GM12878 (cell line): ENCODE data around the gene CAPN2. TPM values are rescaled to one million over a fixed set of nuclear protein-coding genes. Genes with fewer than 3 reads are reported as not detected.
"Not testable (repeated sequence)": the region's sequence is repeated elsewhere in the genome, so short reads cannot be mapped to it uniquely, and the experiment has no call there.

Experiments
- ATAC-seq: fragments of 200-7000 bp; cut with Tn5 transposase; 3 replicates; pipeline ENCODE4 v1.9.1; 2020; ENCODE audit warnings: mild to moderate bottlenecking, moderate library complexity
- BruUV-seq: library from RNA; stranded (reverse); fragments of 400-500 nt; replicated peaks from 2 replicates; lab custom pipeline; 2021; lab: Mats Ljungman, UMichigan
- CTCF ChIA-PET: fragments of 300-600 bp; sonication (Branson Sonifier 250); formaldehyde crosslinking; extraction: SDS; loops from one replicate; lab custom pipeline; 2021; ENCODE audit warnings: inconsistent platforms; lab: Yijun Ruan, JAX
- POLR2A ChIA-PET: fragments of 350-600 bp; formaldehyde crosslinking; extraction: SDS; loops from one replicate; lab custom pipeline; 2021; ENCODE audit warnings: inconsistent platforms; lab: Charles Lee
- RAD21 ChIA-PET: fragments of 300-600 bp; sonication (Branson Sonifier 250); formaldehyde crosslinking; loops from one replicate; lab custom pipeline; 2023; ENCODE audit warnings: antibody characterized with exemption; ENCODE audit not compliant: unreplicated experiment; lab: Charles Lee
- SMC1A ChIA-PET: fragments of 300-600 bp; sonication (Branson Sonifier 250); formaldehyde crosslinking; loops from one replicate; lab custom pipeline; 2023; ENCODE audit not compliant: unreplicated experiment, uncharacterized antibody; lab: Charles Lee
- DNase-seq: peaks from one replicate; pipeline ENCODE4 v3.0.0-alpha.2; 2011; ENCODE audit warnings: low read depth, low spot score
- FAIRE-seq: peaks from 3 replicates; lab custom pipeline; 2011; peaks lifted over from hg19 to GRCh38; lab: Jason Lieb, UNC
- H2AFZ ChIP-seq: 2 replicates; pipeline ENCODE4 v1.6.0; 2011; ENCODE audit warnings: low read depth, low read length, control low read depth; ENCODE audit not compliant: control insufficient read depth
- H3K27ac ChIP-seq: 2 replicates; pipeline ENCODE4 v1.5.1; 2011; ENCODE audit warnings: control low read depth; ENCODE audit not compliant: control insufficient read depth, insufficient read depth
- H3K27me3 ChIP-seq, 2 experiments: replicated peaks in 1 of 2; 2 replicates each; pipeline versions ENCODE4 v1.6.0 to v1.6.1; 2011; ENCODE audit warnings: low read length in 1 of 2; ENCODE audit not compliant: control insufficient read depth in 2 of 2, insufficient read depth in 2 of 2
- H3K36me3 ChIP-seq, 2 experiments: 2 replicates each; pipeline ENCODE4 v1.5.1; 2011; ENCODE audit warnings: low read length in 1 of 2; ENCODE audit not compliant: control insufficient read depth in 2 of 2, insufficient read depth in 2 of 2
- H3K4me1 ChIP-seq: 2 replicates; pipeline ENCODE4 v1.6.1; 2011; ENCODE audit warnings: mild to moderate bottlenecking, low read length, moderate library complexity, mixed read lengths; ENCODE audit not compliant: control insufficient read depth, insufficient read depth
- H3K4me2 ChIP-seq: 2 replicates; pipeline ENCODE4 v1.6.0; 2011; ENCODE audit warnings: control low read depth; ENCODE audit not compliant: control insufficient read depth, insufficient read depth
- H3K4me3 ChIP-seq: fragments of 200-600 bp; sonication (generic); 2 replicates; pipeline ENCODE4 v1.5.1; 2016
- H3K79me2 ChIP-seq: 2 replicates; pipeline ENCODE4 v1.6.0; 2011; ENCODE audit warnings: low read length; ENCODE audit not compliant: control insufficient read depth, insufficient read depth
- H3K9ac ChIP-seq: 2 replicates; pipeline ENCODE4 v1.8.0; 2011; ENCODE audit warnings: low read length, control low read depth, mixed read lengths; ENCODE audit not compliant: control insufficient read depth, insufficient read depth
- H3K9me3 ChIP-seq: replicated peaks from 3 replicates; pipeline ENCODE4 v1.5.1; 2011; ENCODE audit warnings: mild to moderate bottlenecking, low read length; ENCODE audit not compliant: control insufficient read depth, insufficient read depth
- H4K20me1 ChIP-seq: 2 replicates; pipeline ENCODE4 v1.6.0; 2011; ENCODE audit not compliant: control insufficient read depth, insufficient read depth
- EED ChIP-seq: sonication (generic); IDR thresholded peaks from 2 replicates; pipeline ENCODE4 v1.6.1; 2016; ENCODE audit warnings: antibody characterized with exemption, low read depth
- FOXM1 ChIP-seq: IDR thresholded peaks from 2 replicates; pipeline ENCODE4 v1.6.1; 2012; ENCODE audit warnings: low read depth, mild to moderate bottlenecking, inconsistent platforms, low read length, moderate library complexity
- NBN ChIP-seq: fragments of 450-650 bp; IDR thresholded peaks from 2 replicates; pipeline ENCODE4 v1.6.1; 2016
- NR2C1 ChIP-seq: fragments of 450-650 bp; IDR thresholded peaks from 2 replicates; pipeline ENCODE4 v1.6.1; 2017; ENCODE audit warnings: antibody characterized with exemption, mild to moderate bottlenecking, moderate library complexity
- PAX8 ChIP-seq: fragments of 450-650 bp; IDR thresholded peaks from 2 replicates; pipeline ENCODE4 v1.6.1; 2017; ENCODE audit warnings: mild to moderate bottlenecking, moderate library complexity
- POU2F2 ChIP-seq: IDR thresholded peaks from 3 replicates; pipeline ENCODE4 v1.6.1; 2011; ENCODE audit warnings: low read depth, mild to moderate bottlenecking, low read length, borderline replicate concordance
- SIN3A ChIP-seq: IDR thresholded peaks from 2 replicates; pipeline ENCODE4 v1.6.1; 2012; ENCODE audit warnings: low read depth, low read length, improper control_type of control experiment
- WGBS: methylation state at CpG from one replicate; pipeline ENCODE4 v1.1.6; 2016; ENCODE audit warnings: low lambda C conversion rate; ENCODE audit not compliant: insufficient replicate concordance, insufficient coverage; ENCODE audit errors: missing lambda C conversion rate; 5-methylcytosine and 5-hydroxymethylcytosine counted together
- in situ Hi-C: fragments of 300-500 bp; cut with MboI; formaldehyde crosslinking; loops from 9 replicates; pipeline ENCODE4 v1.14.3; 2018; ENCODE audit warnings: mixed read lengths
- intact Hi-C: fragments of 100-400 bp; cut with micrococcal nuclease; formaldehyde crosslinking; loops from one replicate; pipeline ENCODE4 v1.14.2; 2022; ENCODE audit not compliant: unreplicated experiment
- polyA plus RNA-seq, 11 experiments: library from polyadenylated mRNA; depleted of rRNA in 4 of 11; unstranded in 6 of 11; stranded (reverse) in 5 of 11; fragments of >200 nt; fragmentation: Nextera tagmentation in 4 of 11; fragmentation: Illumina TruSeq in 1 of 11; extraction: Ambion mirVana in 4 of 11; extraction: Trizol in 1 of 11; gene quantifications; 1 replicate in 1 of 11; 2 replicates in 10 of 11; pipeline versions ENCODE4 v1.2.1 to v1.2.3, GENCODE V29; 2011 to 2016; ENCODE audit warnings: inconsistent platforms in 2 of 11, missing spikeins in 2 of 11, low read depth in 1 of 11
- total RNA-seq, 4 experiments: library from RNA; depleted of rRNA in 3 of 4; stranded (reverse); fragments of >200 nt in 3 of 4; fragmentation: Illumina TruSeq in 1 of 4; extraction: Trizol in 1 of 4; gene quantifications; 2 replicates each; pipeline versions ENCODE4 v1.2.1 to v1.2.3, GENCODE V29; 2013 to 2021
- TF ChIP-seq, protein P1 (sequence below): fragments of 450-650 bp; IDR thresholded peaks from 2 replicates; pipeline ENCODE4 v1.6.1; 2016; ENCODE audit warnings: mild to moderate bottlenecking, moderate library complexity, borderline replicate concordance

Gene CAPN2
- total and polyA plus RNA-seq, 10 of the 15 experiments (the other 5 are each of a cell fraction or from before 2014, with no cell fraction given), result 6.0 to 21.4 (median 16.6) TPM

DNA sequence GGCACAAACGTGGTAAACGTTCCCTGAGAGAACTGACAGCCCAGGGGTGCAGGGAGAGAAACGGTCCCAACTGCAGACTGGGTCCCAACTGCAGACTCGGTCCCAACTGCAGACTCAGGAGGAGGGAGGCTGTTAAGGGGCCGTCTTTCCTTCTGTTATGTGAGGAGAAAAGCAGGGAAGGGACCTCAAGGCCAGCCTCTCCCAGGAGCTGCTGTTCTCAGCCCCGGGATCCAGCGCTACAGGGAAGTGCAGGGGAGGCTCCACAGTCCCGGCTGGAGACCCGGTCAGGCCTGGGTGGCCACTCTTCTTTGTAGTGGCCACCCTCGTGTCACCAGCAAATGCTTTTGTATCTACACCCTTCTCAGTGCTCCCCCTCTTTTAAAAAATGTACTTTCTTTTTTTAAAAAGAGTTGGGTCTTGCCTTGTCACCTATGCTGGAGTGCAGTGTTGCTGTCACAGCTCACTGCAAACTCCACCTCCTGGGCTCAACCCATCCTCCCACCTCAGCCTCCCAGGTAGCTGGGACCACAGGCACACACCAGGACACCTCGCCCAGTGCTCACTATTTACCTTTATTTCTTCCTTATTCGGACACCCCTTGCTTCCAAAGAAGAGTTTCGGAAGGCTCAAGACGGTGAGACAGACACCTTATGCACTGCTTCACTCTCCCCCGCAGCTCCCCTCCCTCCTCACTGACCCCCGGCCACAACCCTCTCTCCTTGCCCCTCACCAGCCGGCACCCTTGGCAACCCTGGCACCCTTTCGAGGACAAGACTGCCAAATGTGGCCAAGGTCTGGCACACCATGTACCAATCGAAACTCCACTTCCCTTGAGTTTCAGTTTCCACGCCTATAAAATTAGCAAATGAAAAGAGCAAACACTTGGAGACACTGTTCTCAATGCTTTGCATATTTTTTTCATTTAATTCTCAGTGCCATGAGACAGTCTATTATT is 21.8 kb downstream of the CAPN2 start:
- in situ Hi-C loops, result no loop called here
- no peak for FAIRE-seq
- Histone ChIP-seq H3K9ac (no peak overlapping the region), H3K4me2 (no peak overlapping the region), H3K27ac (no peak overlapping the region), H3K79me2 (no peaks in the 10 kb centered on the region), H3K4me1 (no peaks in the 10 kb centered on the region), H2AFZ (no peak overlapping the region), H3K9me3 (no peaks in the 10 kb centered on the region)
- POLR2A ChIA-PET, result no interaction called here
- WGBS, result 81% methylated on average over 18 of the region's 20 CpGs
- TF ChIP-seq NR2C1, result no peak
- TF ChIP-seq NBN, result no peak
- TF ChIP-seq EED, result no peak
- no peak for TF ChIP-seq PAX8
- no peak for TF ChIP-seq FOXM1
- TF ChIP-seq, protein P1, sequence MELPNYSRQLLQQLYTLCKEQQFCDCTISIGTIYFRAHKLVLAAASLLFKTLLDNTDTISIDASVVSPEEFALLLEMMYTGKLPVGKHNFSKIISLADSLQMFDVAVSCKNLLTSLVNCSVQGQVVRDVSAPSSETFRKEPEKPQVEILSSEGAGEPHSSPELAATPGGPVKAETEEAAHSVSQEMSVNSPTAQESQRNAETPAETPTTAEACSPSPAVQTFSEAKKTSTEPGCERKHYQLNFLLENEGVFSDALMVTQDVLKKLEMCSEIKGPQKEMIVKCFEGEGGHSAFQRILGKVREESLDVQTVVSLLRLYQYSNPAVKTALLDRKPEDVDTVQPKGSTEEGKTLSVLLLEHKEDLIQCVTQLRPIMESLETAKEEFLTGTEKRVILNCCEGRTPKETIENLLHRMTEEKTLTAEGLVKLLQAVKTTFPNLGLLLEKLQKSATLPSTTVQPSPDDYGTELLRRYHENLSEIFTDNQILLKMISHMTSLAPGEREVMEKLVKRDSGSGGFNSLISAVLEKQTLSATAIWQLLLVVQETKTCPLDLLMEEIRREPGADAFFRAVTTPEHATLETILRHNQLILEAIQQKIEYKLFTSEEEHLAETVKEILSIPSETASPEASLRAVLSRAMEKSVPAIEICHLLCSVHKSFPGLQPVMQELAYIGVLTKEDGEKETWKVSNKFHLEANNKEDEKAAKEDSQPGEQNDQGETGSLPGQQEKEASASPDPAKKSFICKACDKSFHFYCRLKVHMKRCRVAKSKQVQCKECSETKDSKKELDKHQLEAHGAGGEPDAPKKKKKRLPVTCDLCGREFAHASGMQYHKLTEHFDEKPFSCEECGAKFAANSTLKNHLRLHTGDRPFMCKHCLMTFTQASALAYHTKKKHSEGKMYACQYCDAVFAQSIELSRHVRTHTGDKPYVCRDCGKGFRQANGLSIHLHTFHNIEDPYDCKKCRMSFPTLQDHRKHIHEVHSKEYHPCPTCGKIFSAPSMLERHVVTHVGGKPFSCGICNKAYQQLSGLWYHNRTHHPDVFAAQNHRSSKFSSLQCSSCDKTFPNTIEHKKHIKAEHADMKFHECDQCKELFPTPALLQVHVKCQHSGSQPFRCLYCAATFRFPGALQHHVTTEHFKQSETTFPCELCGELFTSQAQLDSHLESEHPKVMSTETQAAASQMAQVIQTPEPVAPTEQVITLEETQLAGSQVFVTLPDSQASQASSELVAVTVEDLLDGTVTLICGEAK, result no peak
- no peak for TF ChIP-seq SIN3A
- no peak for TF ChIP-seq POU2F2
- TF ChIP-seq, all 136 proteins: peak for 0
- CTCF ChIA-PET, result no interaction called here
- intact Hi-C loops, result no loop called here
- no peak for DNase-seq
- H3K27me3 ChIP-seq, result no peaks in the 10 kb centered on the region
- no peaks in the 10 kb centered on the region for H4K20me1 ChIP-seq
- RAD21 ChIA-PET, result no interaction called here
- H3K36me3 ChIP-seq, result no peaks in the 10 kb centered on the region
- H3K4me3 ChIP-seq, result no peak overlapping the region
- ATAC-seq, result no peak
- SMC1A ChIA-PET, result no interaction called here
- no TSS peak for BruUV-seq

DNA sequence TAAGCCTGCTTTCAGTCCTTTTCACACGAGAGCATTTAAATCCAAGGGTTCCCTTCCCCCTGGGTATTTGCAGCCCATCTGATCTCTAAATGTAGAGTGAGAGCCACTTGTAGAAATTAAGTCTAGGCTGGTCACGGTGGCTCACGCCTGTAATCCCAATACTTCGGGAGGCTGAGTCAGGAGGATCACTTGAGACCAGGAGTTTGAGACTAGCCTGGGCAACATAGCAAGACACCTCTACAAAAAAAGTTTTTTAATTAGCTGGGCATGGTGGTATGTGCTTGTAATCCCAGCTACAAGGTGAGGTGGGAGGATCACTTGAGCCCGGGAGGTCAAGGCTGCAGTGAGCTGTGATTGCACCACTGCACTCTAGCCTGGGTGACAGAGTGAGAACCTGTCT is 24.3 kb downstream of the CAPN2 start:
- DNase-seq, H3K4me1 ChIP-seq, H3K4me3 ChIP-seq, H3K9me3 ChIP-seq, CTCF ChIA-PET, H3K79me2 ChIP-seq, H3K27ac ChIP-seq, H3K9ac ChIP-seq, intact Hi-C loops, ATAC-seq, H4K20me1 ChIP-seq, H3K27me3 ChIP-seq, H3K36me3 ChIP-seq, POLR2A ChIA-PET, BruUV-seq, H3K4me2 ChIP-seq, FAIRE-seq, H2AFZ ChIP-seq, RAD21 ChIA-PET, SMC1A ChIA-PET, in situ Hi-C loops: not testable (repeated sequence)
- WGBS, result 88% methylated on average over 5 of the region's 5 CpGs
